K562 (cell line): Measurements from ENCODE around the gene CDH18. TPM values are rescaled to one million over a fixed set of nuclear protein-coding genes. Genes with fewer than 3 reads are reported as not detected.
"Not testable (repeated sequence)": the region's sequence is repeated elsewhere in the genome, so short reads cannot be mapped to it uniquely, and the experiment has no call there.

ENCODE experiments used
- ATAC-seq: fragments of 200-7000 bp; cut with Tn5 transposase; 3 replicates; pipeline ENCODE4 v1.9.1; 2020; ENCODE audit warnings: moderate library complexity
- BruUV-seq: library from RNA; stranded (reverse); fragments of 400-500 nt; replicated peaks from 2 replicates; lab custom pipeline; 2021; lab: Mats Ljungman, UMichigan
- CTCF ChIA-PET: fragments of 300-600 bp; formaldehyde crosslinking; extraction: SDS; loops from one replicate; lab custom pipeline; 2021; ENCODE audit warnings: low intra/inter-chr PET ratio; lab: Yijun Ruan, JAX
- POLR2A ChIA-PET: fragments of 300-600, 350-650 bp; sonication (Branson Sonifier 250); formaldehyde crosslinking; extraction: SDS; loops from one replicate; lab custom pipeline; 2021; ENCODE audit warnings: antibody characterized with exemption, inconsistent platforms; lab: Yijun Ruan, JAX
- DNase-seq, 4 experiments: peaks; one replicate each; pipeline versions ENCODE4 v3.0.0 to v3.0.0-alpha.2; 2011 to 2018; ENCODE audit warnings: low spot score in 3 of 4, mixed read lengths in 3 of 4; ENCODE audit errors: extremely low read depth in 1 of 4
- FAIRE-seq: peaks from 2 replicates; lab custom pipeline; 2011; peaks lifted over from hg19 to GRCh38; lab: Jason Lieb, UNC
- H2AFZ ChIP-seq: 2 replicates; pipeline ENCODE4 v1.6.0; 2011; ENCODE audit warnings: low read depth, low read length, control low read depth, inconsistent platforms
- H3K27ac ChIP-seq: fragments of 200-600 bp; 3 replicates; pipeline ENCODE4 v1.8.0; 2011; ENCODE audit warnings: low read depth, mild to moderate bottlenecking, control low read depth, inconsistent platforms, low read length, moderate library complexity, mixed read lengths; ENCODE audit errors: extremely low read depth
- H3K27me3 ChIP-seq, 2 experiments: fragments of 300-600 bp in 1 of 2; 2 replicates in 1 of 2; 3 replicates in 1 of 2; pipeline versions ENCODE4 v1.6.0 to v1.8.0; 2011; ENCODE audit warnings: inconsistent platforms in 2 of 2, low read length in 2 of 2, mild to moderate bottlenecking in 1 of 2, mixed read lengths in 1 of 2, moderate library complexity in 1 of 2; ENCODE audit not compliant: control insufficient read depth in 2 of 2, insufficient read depth in 2 of 2
- H3K36me3 ChIP-seq: fragments of 300-600 bp; 3 replicates; pipeline ENCODE4 v1.8.0; 2011; ENCODE audit warnings: mild to moderate bottlenecking, low read length, inconsistent platforms; ENCODE audit not compliant: control insufficient read depth, insufficient read depth
- H3K4me1 ChIP-seq, 2 experiments: fragments of 200-600 bp in 1 of 2; replicated peaks in 1 of 2; 2 replicates in 1 of 2; 3 replicates in 1 of 2; pipeline versions ENCODE4 v1.5.1 to v1.8.0; 2011; ENCODE audit warnings: inconsistent platforms in 2 of 2, low read length in 2 of 2, mild to moderate bottlenecking in 1 of 2, mixed read lengths in 1 of 2, moderate library complexity in 1 of 2; ENCODE audit not compliant: control insufficient read depth in 2 of 2, insufficient read depth in 2 of 2
- H3K4me2 ChIP-seq: 2 replicates; pipeline ENCODE4 v1.6.1; 2011; ENCODE audit warnings: low read length, control low read depth, inconsistent platforms, mixed read lengths; ENCODE audit not compliant: insufficient read depth
- H3K4me3 ChIP-seq: fragments of 200-600 bp; sonication (generic), shearing (Covaris generic); 2 replicates; pipeline ENCODE4 v1.5.1; 2016; ENCODE audit warnings: control low read depth, inconsistent platforms
- H3K79me2 ChIP-seq: fragments of 200-600 bp; 3 replicates; pipeline ENCODE4 v1.8.0; 2011; ENCODE audit warnings: low read length, inconsistent platforms; ENCODE audit not compliant: control insufficient read depth, insufficient read depth
- H3K9ac ChIP-seq, 2 experiments: 2 replicates each; pipeline versions ENCODE4 v1.6.0 to v1.6.1; 2011; ENCODE audit warnings: low read depth in 2 of 2, low read length in 2 of 2, control low read depth in 1 of 2, inconsistent platforms in 1 of 2, mild to moderate bottlenecking in 1 of 2, mixed read lengths in 1 of 2; ENCODE audit not compliant: insufficient read depth in 1 of 2
- H3K9me1 ChIP-seq: one replicate; pipeline ENCODE4 v1.6.0; 2011; ENCODE audit warnings: inconsistent platforms, mild to moderate bottlenecking, low read length, moderate library complexity; ENCODE audit not compliant: control insufficient read depth, insufficient read depth
- H3K9me3 ChIP-seq: replicated peaks from 2 replicates; pipeline ENCODE4 v1.5.1; 2011; ENCODE audit warnings: low read depth, low read length, inconsistent platforms; ENCODE audit not compliant: control insufficient read depth, insufficient read depth
- H4K20me1 ChIP-seq: replicated peaks from 2 replicates; pipeline ENCODE4 v1.6.1; 2011; ENCODE audit warnings: low read length, inconsistent platforms, mixed read lengths; ENCODE audit not compliant: control insufficient read depth, insufficient read depth
- ASH1L ChIP-seq: fragments of 450-650 bp; IDR thresholded peaks from 2 replicates; pipeline ENCODE4 v1.6.1; 2018; ENCODE audit warnings: borderline replicate concordance, mild to moderate bottlenecking, low read depth; ENCODE audit not compliant: partially characterized antibody
- ATF1 ChIP-seq, 2 experiments: fragments of 450-650 bp in 1 of 2; IDR thresholded peaks; 2 replicates each; pipeline ENCODE4 v1.6.1; 2016; ENCODE audit warnings: missing compliant biosample characterization in 1 of 2, missing genetic modification characterization in 1 of 2
- GTF2F1 ChIP-seq: IDR thresholded peaks from 2 replicates; pipeline ENCODE4 v1.6.1; 2011; ENCODE audit warnings: low read depth, low read length, improper control_type of control experiment
- IRF2 ChIP-seq: sonication (generic); formaldehyde crosslinking; IDR thresholded peaks from 2 replicates; pipeline ENCODE4 v1.8.1; 2022; ENCODE audit warnings: mild to moderate bottlenecking, missing genetic modification reagents
- JUNB ChIP-seq: fragments of 450-650 bp; formaldehyde crosslinking; conservative IDR thresholded peaks from 2 replicates; pipeline ENCODE4 v1.4.0; 2020; ENCODE audit warnings: mild to moderate bottlenecking
- LCOR ChIP-seq: sonication (generic); formaldehyde crosslinking; IDR thresholded peaks from 2 replicates; pipeline ENCODE4 v1.8.0; 2022; ENCODE audit warnings: mild to moderate bottlenecking, missing genetic modification reagents
- RBM25 ChIP-seq: fragments of 200-400 bp; formaldehyde crosslinking; IDR thresholded peaks from 2 replicates; pipeline ENCODE4 v1.6.1; 2018; ENCODE audit warnings: low read length, low read depth, moderate library complexity; ENCODE audit not compliant: severe bottlenecking
- ZFX ChIP-seq: sonication (generic); formaldehyde crosslinking; IDR thresholded peaks from 2 replicates; pipeline ENCODE4 v1.8.0; 2022; ENCODE audit warnings: mild to moderate bottlenecking, missing genetic modification reagents, moderate library complexity
- ZNF146 ChIP-seq: IDR thresholded peaks from one replicate; pipeline ENCODE4 v1.6.1; 2018; ENCODE audit warnings: missing compliant biosample characterization; ENCODE audit not compliant: unreplicated experiment
- ZNF507 ChIP-seq: conservative IDR thresholded peaks from 2 replicates; pipeline ENCODE4 v1.6.1; 2017; ENCODE audit warnings: missing genetic modification characterization, missing compliant biosample characterization
- WGBS: fragments of 100-300 bp; shearing (Covaris generic); methylation state at CpG from one replicate; pipeline ENCODE4 v1.1.6; 2016; ENCODE audit warnings: low coverage, mixed read lengths; ENCODE audit not compliant: insufficient coverage; ENCODE audit errors: missing lambda C conversion rate; 5-methylcytosine and 5-hydroxymethylcytosine counted together
- in situ Hi-C: fragments of 300-500 bp; cut with MboI; formaldehyde crosslinking; loops from 4 replicates; pipeline ENCODE4 v1.15.0; 2018; ENCODE audit warnings: inconsistent platforms, mixed read lengths
- intact Hi-C: fragments of 100-400 bp; cut with micrococcal nuclease; formaldehyde crosslinking; loops from 2 replicates; pipeline ENCODE4 v1.14.2; 2022
- polyA plus RNA-seq, 8 experiments: library from polyadenylated mRNA; depleted of rRNA in 4 of 8; stranded (reverse) in 5 of 8; unstranded in 3 of 8; fragments of >200 nt; fragmentation: Nextera tagmentation in 2 of 8; fragmentation: Illumina TruSeq in 1 of 8; extraction: Ambion mirVana in 2 of 8; extraction: Trizol in 1 of 8; gene quantifications; 2 replicates each; pipeline versions ENCODE4 v1.2.1 to v1.2.3, GENCODE V29; 2011 to 2014; ENCODE audit warnings: inconsistent platforms in 1 of 8, missing spikeins in 1 of 8
- total RNA-seq, 7 experiments: library from RNA; depleted of rRNA in 6 of 7; stranded (reverse); fragments of >200 nt in 6 of 7; fragmentation: Illumina TruSeq in 2 of 7; extraction: Trizol in 2 of 7; gene quantifications; 2 replicates each; pipeline versions ENCODE4 v1.2.1 to v1.2.3, GENCODE V29; 2011 to 2021; ENCODE audit warnings: low replicate concordance in 1 of 7
- TF ChIP-seq, protein P1 (sequence below): fragments of 450-650 bp; IDR thresholded peaks from 2 replicates; pipeline ENCODE4 v1.6.1; 2016

The CDH18 gene
- total and polyA plus RNA-seq, 9 of the 15 experiments (the other 6 are each of a cell fraction or from before 2014, with no cell fraction given), result 0.18 to 1.4 (median 0.31) TPM

DNA sequence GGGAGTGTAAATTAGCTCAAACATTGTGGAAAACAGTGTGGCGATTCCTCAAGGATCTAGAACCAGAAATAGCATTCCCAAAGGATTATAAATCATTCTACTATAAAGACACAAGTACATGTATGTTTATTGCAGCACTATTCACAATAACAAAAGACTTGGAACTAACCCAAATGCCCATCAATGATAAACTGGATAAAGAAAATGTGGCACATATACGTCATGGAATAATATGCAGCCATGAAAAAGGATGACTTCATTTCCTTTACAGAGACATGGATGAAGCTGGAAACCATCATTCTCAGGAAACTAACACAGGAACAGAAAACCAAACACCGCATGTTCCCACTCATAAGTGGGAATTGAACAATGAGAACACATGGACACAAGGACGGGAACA is 175.3 kb downstream of the CDH18 start:
- H3K9ac ChIP-seq; H4K20me1 ChIP-seq; H3K4me3 ChIP-seq; H2AFZ ChIP-seq; CTCF ChIA-PET; H3K27ac ChIP-seq; H3K36me3 ChIP-seq; H3K79me2 ChIP-seq; POLR2A ChIA-PET; BruUV-seq; in situ Hi-C loops; H3K4me2 ChIP-seq; H3K27me3 ChIP-seq; H3K4me1 ChIP-seq; H3K9me3 ChIP-seq; ATAC-seq; H3K9me1 ChIP-seq; DNase-seq; intact Hi-C loops; TF ChIP-seq ATF1 (CRISPR knock-in tag; IDR thresholded peaks at IDR 0.05): not testable (repeated sequence)
- WGBS, result 1% methylated on average over 4 of the region's 4 CpGs
- TF ChIP-seq RBM25, result peak; percentile 36
- TF ChIP-seq ATF1 (tag; IDR thresholded peaks at IDR 0.05), result peak; percentile 37; the same call in 1 of the 2 replicates
- TF ChIP-seq ZNF146, result peak; percentile 83
- peak; percentile 29 for FAIRE-seq

DNA sequence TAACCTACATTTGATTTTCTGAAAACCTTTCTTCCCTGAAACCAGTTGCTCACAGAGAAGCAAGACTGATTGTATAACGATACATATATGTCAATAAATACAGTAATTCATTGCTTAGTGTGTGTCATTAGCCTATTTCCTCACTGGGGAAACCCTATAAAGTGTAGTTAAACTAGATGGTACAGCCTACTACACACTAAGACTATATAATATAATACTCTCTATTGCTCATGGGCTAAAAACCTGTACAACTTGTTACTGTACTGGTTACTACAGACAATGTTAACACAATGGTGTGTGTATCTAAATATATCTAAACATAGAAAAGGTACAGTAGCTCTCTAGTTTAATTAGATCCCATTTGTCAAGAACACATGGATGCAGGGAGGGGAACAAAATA is 181.2 kb downstream of the CDH18 start:
- POLR2A ChIA-PET, result no interaction called here
- TF ChIP-seq ZNF507 (tag) (no peak), ZFX (CRISPR knock-in tag) (no peak), LCOR (CRISPR knock-in tag) (no peak), ASH1L (no peak), JUNB (CRISPR knock-in tag) (no peak), GTF2F1 (no peak), IRF2 (CRISPR knock-in tag) (no peak)
- TF ChIP-seq, protein P1, sequence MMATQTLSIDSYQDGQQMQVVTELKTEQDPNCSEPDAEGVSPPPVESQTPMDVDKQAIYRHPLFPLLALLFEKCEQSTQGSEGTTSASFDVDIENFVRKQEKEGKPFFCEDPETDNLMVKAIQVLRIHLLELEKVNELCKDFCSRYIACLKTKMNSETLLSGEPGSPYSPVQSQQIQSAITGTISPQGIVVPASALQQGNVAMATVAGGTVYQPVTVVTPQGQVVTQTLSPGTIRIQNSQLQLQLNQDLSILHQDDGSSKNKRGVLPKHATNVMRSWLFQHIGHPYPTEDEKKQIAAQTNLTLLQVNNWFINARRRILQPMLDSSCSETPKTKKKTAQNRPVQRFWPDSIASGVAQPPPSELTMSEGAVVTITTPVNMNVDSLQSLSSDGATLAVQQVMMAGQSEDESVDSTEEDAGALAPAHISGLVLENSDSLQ, result no peak

More for the DNA sequence above, 181.2 kb downstream of the CDH18 start:
- H3K4me1 ChIP-seq, result no peaks in the 10 kb centered on the region
- H3K4me2 ChIP-seq, result no peak overlapping the region
- no peak for ATAC-seq
- WGBS, result 0% methylated on average over 1 of the region's 1 CpG
- no peak overlapping the region for H3K9ac ChIP-seq
- in situ Hi-C loops (no loop called here), intact Hi-C loops (no loop called here)
- no peaks in the 10 kb centered on the region for H3K9me3 ChIP-seq
- CTCF ChIA-PET, result no interaction called here
- H3K27me3 ChIP-seq, result no peaks in the 10 kb centered on the region
- no peak for DNase-seq
- no TSS peak for BruUV-seq
- H4K20me1 ChIP-seq, result no peaks in the 10 kb centered on the region
- no peak for FAIRE-seq
- H3K79me2 ChIP-seq, result no peaks in the 10 kb centered on the region
- H3K4me3 ChIP-seq, result no peak overlapping the region
- H3K27ac ChIP-seq, result no peak overlapping the region
- no peak overlapping the region for H2AFZ ChIP-seq
- no peaks in the 10 kb centered on the region for H3K36me3 ChIP-seq
- no peaks in the 10 kb centered on the region for H3K9me1 ChIP-seq
